Stromal cell of bone marrow (primary cell): ENCODE data around the gene FBXL5.

Experiments
- DNase-seq: peaks from one replicate; pipeline ENCODE4 v3.0.0-alpha.2; 2012; ENCODE audit warnings: low read depth

FBXL5 gene

DNA sequence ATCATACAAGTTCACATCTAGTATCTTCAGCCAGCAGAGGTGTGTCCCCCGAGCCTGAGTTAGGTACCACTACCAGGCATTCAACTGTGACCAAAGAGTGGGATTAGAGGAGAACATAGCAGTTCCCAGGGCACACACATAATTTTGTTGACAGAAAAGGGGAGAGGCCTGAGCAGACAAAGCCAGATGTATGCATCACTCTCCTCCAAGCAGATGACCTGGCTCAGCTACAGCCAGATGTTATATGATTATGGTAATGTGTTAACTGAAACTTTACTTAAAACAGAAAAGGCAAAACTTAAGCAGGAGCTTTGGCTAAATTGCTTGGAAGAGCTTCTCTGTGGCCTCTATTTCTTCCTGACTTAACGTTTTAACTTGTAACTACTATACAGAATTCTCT lies 96.6 kb downstream of the FBXL5 start:
- DNase-seq, result no peak

- no peak for DNase-seq
Measured at GRCh38 chr4:15557786-15558550, 97.2 kb downstream of the FBXL5 start.

- DNase-seq, result no peak
Measured at GRCh38 chr4:15556511-15557092, 98.6 kb downstream of the FBXL5 start.
